Activated naive CD4-positive, alpha-beta T cell treated with anti-CD3 and anti-CD28 coated beads for 36 hours (primary cell): ENCODE data around the gene SMC6. TPM values are rescaled to one million over a fixed set of nuclear protein-coding genes. Genes with fewer than 3 reads are reported as not detected.

Source experiments
- CTCF ChIA-PET: fragments of 350-600 bp; sonication (Branson Sonifier 250); formaldehyde crosslinking; loops from one replicate; lab custom pipeline; 2021; ENCODE audit warnings: antibody characterized with exemption; lab: Charles Lee
- DNase-seq: peaks from one replicate; pipeline ENCODE4 v3.0.0-alpha.2; 2020
- H3K27ac Mint-ChIP-seq: one replicate; pipeline ENCODE4 v1.8.0; 2021; ENCODE audit warnings: mild to moderate bottlenecking, mixed read lengths
- H3K27me3 Mint-ChIP-seq: one replicate; pipeline ENCODE4 v1.8.0; 2021; ENCODE audit warnings: low read depth, mixed read lengths
- H3K36me3 Mint-ChIP-seq: one replicate; pipeline ENCODE4 v1.8.0; 2021; ENCODE audit warnings: low read depth, mixed read lengths
- H3K4me1 Mint-ChIP-seq: one replicate; pipeline ENCODE4 v1.8.0; 2021; ENCODE audit warnings: low read depth, mixed read lengths
- H3K4me3 Mint-ChIP-seq: one replicate; pipeline ENCODE4 v1.8.0; 2021; ENCODE audit warnings: mild to moderate bottlenecking, moderate library complexity, mixed read lengths
- H3K9me3 Mint-ChIP-seq: one replicate; pipeline ENCODE4 v1.8.0; 2021; ENCODE audit warnings: mixed read lengths
- intact Hi-C: fragments of 100-400 bp; cut with micrococcal nuclease; formaldehyde crosslinking; loops from one replicate; pipeline ENCODE4 v1.15.1; 2023
- total RNA-seq, 2 experiments: library from RNA; stranded (reverse); gene quantifications; one replicate each; pipeline ENCODE4 v1.2.3, GENCODE V29; 2021

Gene SMC6
- total RNA-seq, 2 experiments from 2014 or later: 21.6 to 22.8 TPM

DNA sequence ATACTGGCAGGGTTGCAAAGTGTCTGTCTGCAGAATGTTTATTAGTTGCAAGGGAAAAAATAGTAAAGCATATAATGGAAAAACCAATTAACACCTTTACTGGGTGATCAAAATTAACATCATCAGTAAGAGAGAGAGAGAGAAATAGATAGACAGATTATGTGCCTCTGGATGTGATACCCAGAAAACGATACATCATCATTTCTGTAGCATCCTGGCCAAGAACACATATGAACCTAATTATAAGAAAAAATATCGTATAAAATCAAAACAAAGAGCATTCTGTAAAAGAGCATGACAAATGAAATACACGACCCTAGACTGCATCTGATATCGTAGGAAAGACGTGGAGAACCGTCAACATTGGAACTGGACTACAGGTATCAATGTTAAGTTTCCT is 64.6 kb downstream of the SMC6 start:
- Mint-ChIP-seq H3K4me3 (no peak overlapping the region), H3K27me3 (no peaks in the 10 kb centered on the region), H3K27ac (no peak overlapping the region), H3K4me1 (no peaks in the 10 kb centered on the region), H3K9me3 (no peaks in the 10 kb centered on the region), H3K36me3 (peaks cover 50% of the 10 kb centered on the region)
- CTCF ChIA-PET: no interaction called here
- intact Hi-C loops: no loop called here
- DNase-seq: no peak

DNA sequence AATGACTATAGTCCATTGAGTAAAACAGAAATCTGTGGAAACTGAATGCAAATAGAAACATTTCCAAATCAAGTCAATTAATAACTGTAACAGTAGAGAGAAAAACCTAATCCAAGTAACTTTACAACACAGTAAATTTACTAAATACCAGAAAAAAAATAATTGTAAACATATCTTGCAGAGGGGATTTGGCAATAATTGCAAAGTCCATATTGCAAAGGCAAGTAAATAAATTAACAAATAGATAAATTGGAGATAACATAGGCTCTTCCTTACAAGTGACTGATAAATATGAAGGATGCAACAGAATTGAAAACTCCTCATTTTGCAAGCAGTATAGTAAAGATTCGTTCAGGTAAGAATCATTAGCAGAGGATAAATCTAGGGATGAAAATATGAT is 65.0 kb downstream of the SMC6 start:
- Mint-ChIP-seq H3K27ac (no peak overlapping the region), H3K36me3 (peaks cover 45% of the 10 kb centered on the region), H3K9me3 (no peaks in the 10 kb centered on the region), H3K4me3 (no peak overlapping the region), H3K27me3 (no peaks in the 10 kb centered on the region), H3K4me1 (no peaks in the 10 kb centered on the region)
- intact Hi-C loops: no loop called here
- CTCF ChIA-PET: no interaction called here
- DNase-seq: no peak

DNA sequence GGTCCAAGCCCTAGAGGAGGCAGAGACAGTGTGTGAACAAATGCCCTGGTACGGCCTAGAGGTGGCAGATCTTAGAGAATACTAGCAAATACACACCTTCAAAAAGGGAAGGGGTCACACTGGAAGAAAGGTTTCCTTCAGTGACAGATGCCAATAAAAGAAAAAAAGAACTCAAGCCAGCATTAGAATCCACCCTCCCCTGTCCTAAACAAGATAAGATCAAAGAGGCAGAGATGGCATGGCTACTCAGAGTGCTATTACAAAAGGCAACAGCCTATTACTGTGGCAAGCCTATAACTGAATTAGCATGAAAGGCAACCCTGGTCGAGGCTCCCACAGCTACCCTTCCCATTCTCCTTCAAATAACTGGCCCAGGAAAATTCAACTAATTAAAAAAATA is 69.6 kb downstream of the SMC6 start:
- Mint-ChIP-seq H3K4me3 (no peak overlapping the region), H3K9me3 (no peaks in the 10 kb centered on the region), H3K27me3 (no peaks in the 10 kb centered on the region), H3K27ac (no peak overlapping the region), H3K36me3 (peaks cover 30% of the 10 kb centered on the region), H3K4me1 (no peaks in the 10 kb centered on the region)
- CTCF ChIA-PET: no interaction called here
- DNase-seq: no peak
- intact Hi-C loops: no loop called here

DNA sequence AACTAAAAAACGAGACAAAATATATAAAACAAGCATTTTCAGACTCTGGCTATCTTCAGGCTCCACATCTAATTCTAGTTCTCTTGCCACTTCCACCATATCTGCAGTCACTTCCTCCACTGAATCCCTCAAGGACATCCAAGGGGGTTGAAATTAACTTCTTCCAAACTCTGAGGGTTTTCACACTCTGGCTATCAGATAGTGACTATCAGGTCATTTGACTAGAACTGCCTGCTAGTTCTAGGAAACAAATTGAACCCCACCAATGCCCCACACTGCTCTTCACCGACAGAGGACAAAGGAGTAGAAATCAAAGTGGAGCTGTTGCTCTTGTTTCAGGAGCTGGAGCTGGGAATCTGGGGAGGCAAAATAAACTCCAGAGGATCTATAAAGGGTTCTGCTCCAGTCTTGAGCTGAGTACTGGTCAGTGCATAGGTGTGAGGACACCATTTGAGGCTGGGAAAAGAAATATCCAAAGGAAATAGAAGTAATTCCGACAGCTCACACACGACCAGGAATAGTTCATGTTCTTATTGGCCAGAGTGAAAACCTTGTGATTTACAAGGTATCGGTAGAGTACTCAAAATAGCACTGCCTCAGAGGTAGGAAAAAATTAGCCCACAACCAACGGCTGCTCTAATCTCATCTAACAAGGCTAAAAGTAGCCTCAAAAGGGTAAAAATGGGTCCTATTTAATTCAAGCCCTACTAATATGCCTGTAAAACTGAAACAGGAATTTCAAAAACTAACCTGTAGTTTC is 71.3 kb downstream of the SMC6 start:
- H3K27me3 Mint-ChIP-seq: no peaks in the 10 kb centered on the region
- intact Hi-C loops: no loop called here
- CTCF ChIA-PET: no interaction called here
- H3K27ac Mint-ChIP-seq: no peak overlapping the region
- H3K9me3 Mint-ChIP-seq: no peaks in the 10 kb centered on the region
- no peaks in the 10 kb centered on the region for H3K4me1 Mint-ChIP-seq
- DNase-seq: no peak
- H3K4me3 Mint-ChIP-seq: no peak overlapping the region
- H3K36me3 Mint-ChIP-seq: peaks cover 26% of the 10 kb centered on the region

DNA sequence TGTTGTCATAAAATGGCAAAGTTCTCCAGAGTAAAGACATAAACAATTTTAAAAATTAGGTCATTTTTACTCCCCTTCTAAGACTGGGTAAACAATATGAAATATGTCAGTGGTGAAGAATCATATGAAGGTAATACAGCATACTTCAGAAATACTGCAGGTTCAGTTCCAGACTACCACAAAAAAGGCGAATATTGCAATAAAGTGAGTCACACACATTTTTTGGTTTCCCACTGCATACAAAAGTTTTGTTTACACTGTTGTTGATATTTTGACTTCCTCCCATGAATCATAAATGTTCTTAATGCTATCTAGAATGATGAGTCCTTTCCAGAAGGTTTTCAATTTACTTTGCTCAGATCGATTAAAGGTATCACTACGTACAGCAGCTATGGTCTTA is 73.5 kb downstream of the SMC6 start:
- no peaks in the 10 kb centered on the region for H3K27me3 Mint-ChIP-seq
- CTCF ChIA-PET: interaction anchor here (1.1 to 1.4 kb wide), 2 partner anchors 8 to 39 kb away, joined by 5 to 6 read pairs; no protein-coding TSS in a partner anchor
- H3K4me3 Mint-ChIP-seq: no peak overlapping the region
- intact Hi-C loops: no loop called here
- H3K4me1 Mint-ChIP-seq: no peaks in the 10 kb centered on the region
- H3K36me3 Mint-ChIP-seq: peaks cover 26% of the 10 kb centered on the region
- no peak overlapping the region for H3K27ac Mint-ChIP-seq
- H3K9me3 Mint-ChIP-seq: no peaks in the 10 kb centered on the region
- no peak for DNase-seq

DNA sequence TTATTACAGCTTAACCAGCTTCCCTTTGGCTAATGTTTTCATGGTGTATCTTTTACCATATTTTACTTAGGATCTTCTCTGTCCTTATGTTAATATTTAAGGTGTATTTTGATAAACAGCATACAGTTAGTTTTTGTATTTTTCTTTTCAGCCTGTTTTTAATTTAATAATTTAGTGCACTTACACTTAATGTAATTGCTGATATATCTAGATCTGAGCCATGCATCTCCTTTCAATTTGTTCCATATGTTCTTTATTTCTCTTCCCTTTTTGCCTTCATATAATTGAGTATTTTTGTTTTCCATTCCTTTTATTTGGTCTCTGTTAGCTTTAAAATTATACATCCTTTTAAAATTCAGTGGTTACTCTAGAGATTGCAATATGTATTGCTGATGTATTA is 78.8 kb downstream of the SMC6 start:
- no peak overlapping the region for H3K4me3 Mint-ChIP-seq
- no peaks in the 10 kb centered on the region for H3K27me3 Mint-ChIP-seq
- intact Hi-C loops: loop anchor here (5.0 to 10.0 kb wide), 2 partner anchors 203 to 1050 kb away; no protein-coding TSS in a partner anchor
- peaks cover 11% of the 10 kb centered on the region for H3K4me1 Mint-ChIP-seq
- no peaks in the 10 kb centered on the region for H3K9me3 Mint-ChIP-seq
- H3K27ac Mint-ChIP-seq: no peak overlapping the region
- DNase-seq: no peak
- H3K36me3 Mint-ChIP-seq: peaks cover 16% of the 10 kb centered on the region
- CTCF ChIA-PET: no interaction called here

DNA sequence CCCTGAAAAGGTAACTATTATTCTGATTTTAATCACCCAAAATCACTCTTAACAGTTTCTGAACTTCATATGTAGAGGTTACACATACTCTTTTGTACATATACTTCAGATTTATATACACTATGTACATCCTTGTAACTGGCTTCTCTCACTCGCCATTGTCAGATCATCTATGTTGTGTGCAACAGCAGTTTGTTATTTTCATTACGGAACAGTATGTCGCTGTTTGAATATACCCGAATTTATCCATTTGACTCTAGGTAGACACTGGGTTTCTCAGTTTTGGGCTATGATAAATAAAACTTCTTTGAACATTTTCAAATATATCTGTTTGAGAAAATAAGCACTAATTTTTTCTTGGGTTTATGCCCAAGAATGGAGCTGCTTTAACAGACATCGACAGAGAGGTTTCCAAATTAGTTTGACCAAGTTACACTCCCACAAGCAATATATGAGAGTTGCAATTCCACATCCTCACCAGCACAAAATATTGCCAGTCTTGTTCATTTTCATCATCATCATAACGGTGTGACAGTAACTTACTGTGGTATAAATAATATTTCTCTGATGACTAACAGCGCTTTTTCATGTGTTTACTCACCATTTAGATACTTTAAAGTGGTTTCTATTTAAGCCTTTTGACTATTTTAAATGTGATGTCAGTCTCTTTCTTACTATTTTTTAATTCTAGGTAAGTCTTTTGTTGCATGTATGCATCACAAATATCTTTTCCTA is 80.9 kb downstream of the SMC6 start:
- intact Hi-C loops: loop anchor here (5.0 to 10.0 kb wide), 2 partner anchors 200 to 1048 kb away; no protein-coding TSS in a partner anchor
- H3K27ac Mint-ChIP-seq: no peak overlapping the region
- H3K4me3 Mint-ChIP-seq: no peak overlapping the region
- H3K9me3 Mint-ChIP-seq: no peaks in the 10 kb centered on the region
- CTCF ChIA-PET: interaction anchor here (1.4 to 4.3 kb wide), 3 partner anchors 8 to 27 kb away, joined by 6 to 59 read pairs (median 9); no protein-coding TSS in a partner anchor
- peaks cover 24% of the 10 kb centered on the region for H3K36me3 Mint-ChIP-seq
- no peak for DNase-seq
- no peaks in the 10 kb centered on the region for H3K27me3 Mint-ChIP-seq
- peaks cover 11% of the 10 kb centered on the region for H3K4me1 Mint-ChIP-seq

DNA sequence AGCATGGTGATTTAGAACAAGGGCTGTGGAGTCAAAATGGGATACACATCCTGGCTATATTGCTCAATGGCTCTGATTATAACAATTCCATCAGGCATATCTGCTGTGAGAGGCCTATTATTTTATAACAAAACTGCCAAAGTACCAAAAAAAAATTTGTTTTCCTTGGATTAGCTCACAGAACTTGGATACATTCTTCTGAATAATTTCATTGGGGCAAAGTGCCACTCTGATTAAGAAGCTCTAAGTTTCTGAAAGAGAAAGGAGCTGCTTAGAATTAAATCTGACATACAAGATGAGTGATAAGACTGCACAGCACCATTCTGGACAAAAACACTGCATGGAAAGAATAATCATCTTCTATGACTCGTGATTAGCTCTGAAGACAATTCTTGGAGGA is 85.7 kb downstream of the SMC6 start:
- CTCF ChIA-PET: interaction anchor here (1.2 to 2.6 kb wide), 2 partner anchors 15 to 22 kb away, joined by 4 to 14 read pairs; no protein-coding TSS in a partner anchor
- no peak overlapping the region for H3K27ac Mint-ChIP-seq

DNA sequence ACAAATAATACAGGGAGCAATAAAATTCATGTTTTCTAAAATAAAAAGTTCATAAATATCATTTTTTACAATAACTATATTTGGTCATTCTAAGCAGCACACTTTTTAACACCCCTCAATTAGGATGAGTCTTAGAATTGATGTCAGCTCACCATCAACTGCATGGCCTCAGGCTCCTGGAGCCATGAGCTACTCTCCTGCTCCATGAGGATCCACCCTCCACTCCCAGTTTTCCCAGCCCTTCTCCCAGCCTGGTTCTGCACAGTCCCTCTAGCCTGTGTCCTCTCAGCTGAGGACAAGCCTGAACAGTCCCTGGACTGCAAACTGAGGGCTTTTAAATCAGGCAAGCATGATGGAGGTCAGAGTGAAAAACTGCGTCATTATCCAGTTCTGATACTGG is 89.1 kb downstream of the SMC6 start:
- peaks cover 27% of the 10 kb centered on the region for H3K36me3 Mint-ChIP-seq
- H3K9me3 Mint-ChIP-seq: no peaks in the 10 kb centered on the region
- no peaks in the 10 kb centered on the region for H3K4me1 Mint-ChIP-seq
- CTCF ChIA-PET: no interaction called here
- no peak overlapping the region for H3K27ac Mint-ChIP-seq
- intact Hi-C loops: no loop called here
- H3K4me3 Mint-ChIP-seq: no peak overlapping the region
- DNase-seq: no peak
- H3K27me3 Mint-ChIP-seq: no peaks in the 10 kb centered on the region

More for the DNA sequence above, 85.7 kb downstream of the SMC6 start:
- intact Hi-C loops: no loop called here
- peaks cover 29% of the 10 kb centered on the region for H3K36me3 Mint-ChIP-seq
- no peaks in the 10 kb centered on the region for H3K9me3 Mint-ChIP-seq
- H3K27me3 Mint-ChIP-seq: no peaks in the 10 kb centered on the region
- no peak for DNase-seq
- peaks cover 9% of the 10 kb centered on the region for H3K4me1 Mint-ChIP-seq
- no peak overlapping the region for H3K4me3 Mint-ChIP-seq

DNA sequence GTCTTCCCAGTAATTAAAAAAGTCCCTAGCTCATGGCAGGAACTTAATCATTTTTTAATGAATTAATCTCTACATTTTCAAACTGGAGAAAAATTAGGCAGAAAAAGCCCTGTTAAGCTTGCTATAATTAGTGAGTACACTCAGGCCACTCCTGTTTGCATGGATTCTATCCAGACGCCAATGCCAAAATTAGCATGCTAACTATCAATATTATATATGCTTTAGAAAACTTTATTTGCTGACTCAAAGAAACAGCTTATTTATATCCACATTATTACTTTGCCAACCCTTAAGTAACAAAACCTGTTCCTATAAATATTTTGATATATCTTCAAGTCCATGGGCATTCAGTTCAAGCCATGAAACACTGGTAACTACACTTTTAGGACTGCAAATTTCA is 90.9 kb downstream of the SMC6 start:
- Mint-ChIP-seq H3K27ac (no peak overlapping the region), H3K9me3 (no peaks in the 10 kb centered on the region), H3K4me1 (peaks cover 8% of the 10 kb centered on the region), H3K4me3 (no peak overlapping the region), H3K27me3 (no peaks in the 10 kb centered on the region), H3K36me3 (peaks cover 15% of the 10 kb centered on the region)
- CTCF ChIA-PET: interaction anchor here (2.5 kb wide), 1 partner anchor 9 kb away, joined by 11 read pairs; no protein-coding TSS in a partner anchor
- no peak for DNase-seq
- intact Hi-C loops: no loop called here

DNA sequence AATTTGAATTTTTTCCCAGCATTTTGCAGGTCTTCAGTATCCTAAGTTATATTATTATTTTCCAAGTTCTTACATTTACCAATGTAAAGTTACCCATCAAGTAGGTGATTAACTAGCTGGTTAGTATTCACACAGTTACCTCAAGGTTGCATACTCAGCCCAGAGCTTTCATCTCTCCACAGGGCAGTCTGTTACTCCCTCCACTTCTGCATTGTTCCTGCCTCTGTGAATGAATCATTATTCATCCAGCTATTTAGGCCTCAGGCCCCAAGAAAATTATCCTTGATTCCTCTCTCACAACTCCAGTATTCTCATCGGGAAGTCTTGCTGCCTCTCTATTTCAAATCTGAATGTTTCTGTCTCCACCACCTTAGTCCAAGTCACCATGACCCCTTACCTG is 92.2 kb downstream of the SMC6 start:
- Mint-ChIP-seq H3K9me3 (no peaks in the 10 kb centered on the region), H3K4me3 (no peak overlapping the region), H3K4me1 (peaks cover 8% of the 10 kb centered on the region), H3K27me3 (no peaks in the 10 kb centered on the region), H3K36me3 (peaks cover 14% of the 10 kb centered on the region), H3K27ac (no peak overlapping the region)
- intact Hi-C loops: no loop called here
- DNase-seq: no peak
- CTCF ChIA-PET: interaction anchor here (1.9 to 2.5 kb wide), 2 partner anchors 10 to 16 kb away, joined by 6 to 11 read pairs; no protein-coding TSS in a partner anchor

DNA sequence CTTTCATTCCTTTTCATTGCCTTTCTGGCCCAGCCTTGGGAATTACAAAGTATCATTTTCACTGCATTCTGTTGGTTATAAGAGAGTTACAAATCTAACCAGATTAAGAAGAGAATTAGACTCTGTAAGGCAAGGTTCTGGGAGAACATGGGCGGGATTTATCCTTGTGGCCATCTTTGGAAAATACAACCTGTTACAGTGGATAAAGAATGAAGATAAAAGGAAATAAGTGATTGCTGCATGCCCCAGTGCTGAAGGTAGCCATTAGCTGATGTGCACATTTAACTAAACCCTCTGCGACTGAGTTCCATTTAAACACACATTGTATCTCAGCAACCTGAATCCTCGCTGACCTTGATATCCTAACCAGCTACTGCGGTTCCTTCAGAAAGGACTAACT is 93.4 kb downstream of the SMC6 start:
- DNase-seq: no peak
- no peak overlapping the region for H3K27ac Mint-ChIP-seq
- no peak overlapping the region for H3K4me3 Mint-ChIP-seq
- intact Hi-C loops: no loop called here
- CTCF ChIA-PET: interaction anchor here (1.0 to 2.5 kb wide), 3 partner anchors 11 to 67 kb away, joined by 3 to 11 read pairs (median 6); no protein-coding TSS in a partner anchor
- H3K27me3 Mint-ChIP-seq: no peaks in the 10 kb centered on the region
- H3K36me3 Mint-ChIP-seq: peaks cover 11% of the 10 kb centered on the region
- H3K9me3 Mint-ChIP-seq: no peaks in the 10 kb centered on the region
- H3K4me1 Mint-ChIP-seq: peaks cover 8% of the 10 kb centered on the region
